ENCODE measurements around the gene JPT1.

JPT1 gene

GRCh38 chr17:75113798-75114551, 40.3 kb downstream of the JPT1 start:
- H3K9me3 ChIP-seq (ENCODE audit: control insufficient read depth, insufficient read depth, low read depth, low read length): no peaks in the 10 kb centered on the region
- CTCF ChIA-PET: interaction anchor here (0.6 to 7.1 kb wide), 71 partner anchors 10 to 1089 kb away, joined by 3 to 149 read pairs (median 6); partner anchors contain the start of genes ATP5PD, HID1, JPT1 and MIF4GD
- H3K27ac ChIP-seq (ENCODE audit: extremely low read depth, low read depth, low read length): peak overlapping the region; percentile 25; the same call in 1 of the 2 replicates
- H3K36me3 ChIP-seq (ENCODE audit: control insufficient read depth in 2 of 2, insufficient read depth in 1 of 2, low read length in 2 of 2): peaks cover 0 to 35% of the 10 kb centered on the region in 2 experiments; a peak in 2 of 3 replicates
- H3K4me3 ChIP-seq (ENCODE audit: low read depth, low read length): peak overlapping the region; percentile 36
- H3K4me1 ChIP-seq (ENCODE audit: control insufficient read depth, insufficient read depth, low read length): peaks cover 9% of the 10 kb centered on the region
- POLR2A ChIA-PET: interaction anchor here (0.5 to 2.8 kb wide), 29 partner anchors 8 to 411 kb away, joined by 3 to 21 read pairs (median 4); partner anchors contain the start of genes ATP5PD, FDXR, GRB2 and HID1
- TF ChIP-seq ZNF571 (tag by site-specific recombination; IDR thresholded peaks at IDR 0.05): no peak
- TF ChIP-seq ZNF335 (tag by site-specific recombination; conservative IDR thresholded peaks at IDR 0.05): peak; percentile 40
- 0 out of 2 replicates have a peak, but pooled peaks have one; percentile 41 for TF ChIP-seq ZNF600 (tag by site-specific recombination; IDR thresholded peaks at IDR 0.05)
- TF ChIP-seq IKZF3 (tag by site-specific recombination; IDR thresholded peaks at IDR 0.05): peak; percentile 58; the same call in 1 of the 2 replicates
- TF ChIP-seq ZBTB11 (tag by site-specific recombination; conservative IDR thresholded peaks at IDR 0.05; ENCODE audit: low read depth): peak; percentile 37; the same call in 1 of the 2 replicates
- TF ChIP-seq ZFP37 (tag by site-specific recombination; IDR thresholded peaks at IDR 0.05): 0 out of 2 replicates have a peak, but pooled peaks have one; percentile 47
- TF ChIP-seq ZNF658 (tag by site-specific recombination; IDR thresholded peaks at IDR 0.05): no peak
- TF ChIP-seq CTCF (tag by site-specific recombination; IDR thresholded peaks at IDR 0.05): peak; percentile 79
- TF ChIP-seq ZNF654 (tag by site-specific recombination; IDR thresholded peaks at IDR 0.05; ENCODE audit: low read depth): peak; percentile 92
- TF ChIP-seq ZBTB20 (tag by site-specific recombination; IDR thresholded peaks at IDR 0.05): no peak
- peak; percentile 27; the same call in 1 of the 2 replicates for TF ChIP-seq ZEB2 (tag by site-specific recombination; IDR thresholded peaks at IDR 0.05)
- 0 out of 2 replicates have a peak, but pooled peaks have one; percentile 41 for TF ChIP-seq ZNF561 (tag by site-specific recombination; IDR thresholded peaks at IDR 0.05; ENCODE audit: borderline replicate concordance)
- TF ChIP-seq, protein P1, sequence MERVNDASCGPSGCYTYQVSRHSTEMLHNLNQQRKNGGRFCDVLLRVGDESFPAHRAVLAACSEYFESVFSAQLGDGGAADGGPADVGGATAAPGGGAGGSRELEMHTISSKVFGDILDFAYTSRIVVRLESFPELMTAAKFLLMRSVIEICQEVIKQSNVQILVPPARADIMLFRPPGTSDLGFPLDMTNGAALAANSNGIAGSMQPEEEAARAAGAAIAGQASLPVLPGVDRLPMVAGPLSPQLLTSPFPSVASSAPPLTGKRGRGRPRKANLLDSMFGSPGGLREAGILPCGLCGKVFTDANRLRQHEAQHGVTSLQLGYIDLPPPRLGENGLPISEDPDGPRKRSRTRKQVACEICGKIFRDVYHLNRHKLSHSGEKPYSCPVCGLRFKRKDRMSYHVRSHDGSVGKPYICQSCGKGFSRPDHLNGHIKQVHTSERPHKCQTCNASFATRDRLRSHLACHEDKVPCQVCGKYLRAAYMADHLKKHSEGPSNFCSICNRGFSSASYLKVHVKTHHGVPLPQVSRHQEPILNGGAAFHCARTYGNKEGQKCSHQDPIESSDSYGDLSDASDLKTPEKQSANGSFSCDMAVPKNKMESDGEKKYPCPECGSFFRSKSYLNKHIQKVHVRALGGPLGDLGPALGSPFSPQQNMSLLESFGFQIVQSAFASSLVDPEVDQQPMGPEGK (tag by site-specific recombination; IDR thresholded peaks at IDR 0.05): peak; percentile 55
- no peak for TF ChIP-seq ZNF558 (tag by site-specific recombination; IDR thresholded peaks at IDR 0.05)
- TF ChIP-seq, protein P2, sequence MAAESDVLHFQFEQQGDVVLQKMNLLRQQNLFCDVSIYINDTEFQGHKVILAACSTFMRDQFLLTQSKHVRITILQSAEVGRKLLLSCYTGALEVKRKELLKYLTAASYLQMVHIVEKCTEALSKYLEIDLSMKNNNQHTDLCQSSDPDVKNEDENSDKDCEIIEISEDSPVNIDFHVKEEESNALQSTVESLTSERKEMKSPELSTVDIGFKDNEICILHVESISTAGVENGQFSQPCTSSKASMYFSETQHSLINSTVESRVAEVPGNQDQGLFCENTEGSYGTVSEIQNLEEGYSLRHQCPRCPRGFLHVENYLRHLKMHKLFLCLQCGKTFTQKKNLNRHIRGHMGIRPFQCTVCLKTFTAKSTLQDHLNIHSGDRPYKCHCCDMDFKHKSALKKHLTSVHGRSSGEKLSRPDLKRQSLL (tag by site-specific recombination; IDR thresholded peaks at IDR 0.05): 0 out of 2 replicates have a peak, but pooled peaks have one; percentile 28
- 0 out of 2 replicates have a peak, but pooled peaks have one; percentile 40 for TF ChIP-seq ZNF394 (tag by site-specific recombination; IDR thresholded peaks at IDR 0.05; ENCODE audit: borderline replicate concordance)
- TF ChIP-seq, protein P3, sequence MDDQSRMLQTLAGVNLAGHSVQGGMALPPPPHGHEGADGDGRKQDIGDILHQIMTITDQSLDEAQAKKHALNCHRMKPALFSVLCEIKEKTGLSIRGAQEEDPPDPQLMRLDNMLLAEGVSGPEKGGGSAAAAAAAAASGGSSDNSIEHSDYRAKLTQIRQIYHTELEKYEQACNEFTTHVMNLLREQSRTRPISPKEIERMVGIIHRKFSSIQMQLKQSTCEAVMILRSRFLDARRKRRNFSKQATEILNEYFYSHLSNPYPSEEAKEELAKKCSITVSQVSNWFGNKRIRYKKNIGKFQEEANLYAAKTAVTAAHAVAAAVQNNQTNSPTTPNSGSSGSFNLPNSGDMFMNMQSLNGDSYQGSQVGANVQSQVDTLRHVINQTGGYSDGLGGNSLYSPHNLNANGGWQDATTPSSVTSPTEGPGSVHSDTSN (CRISPR knock-in tag; IDR thresholded peaks at IDR 0.05): 0 out of 2 replicates have a peak, but pooled peaks have one; percentile 60

Data from HEK293 (cell line).